ENCODE measurements around the gene CWC22.
A peak's percentile ranks its signal among the peaks of the same experiment; 100 is the strongest.

Gene CWC22

DNA sequence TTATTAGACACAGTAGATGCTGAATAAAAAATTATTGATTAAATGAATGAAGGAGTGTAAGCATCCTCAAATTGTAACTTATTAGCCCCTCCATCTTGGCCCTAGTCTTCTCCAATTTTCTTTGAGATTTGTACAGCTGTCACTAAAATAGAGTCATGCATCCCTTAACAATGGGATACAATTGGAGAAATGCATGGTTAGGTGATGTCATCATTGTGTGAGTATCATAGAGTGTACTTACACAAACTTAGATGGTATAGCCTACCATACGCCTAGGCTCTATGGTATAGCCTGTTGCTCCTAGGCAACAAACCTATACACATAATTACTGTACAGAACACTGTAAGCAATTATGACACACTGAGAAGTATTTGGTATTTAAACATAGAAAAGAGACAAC is 107.4 kb downstream of the CWC22 start:
- CTCF ChIA-PET = interaction anchor here (1.1 to 2.6 kb wide), 3 partner anchors 9 to 25 kb away, joined by 3 to 20 read pairs (median 3); no protein-coding TSS in a partner anchor
- no peak for DNase-seq (ENCODE audit: extremely low spot score)
- TF ChIP-seq, protein P1, sequence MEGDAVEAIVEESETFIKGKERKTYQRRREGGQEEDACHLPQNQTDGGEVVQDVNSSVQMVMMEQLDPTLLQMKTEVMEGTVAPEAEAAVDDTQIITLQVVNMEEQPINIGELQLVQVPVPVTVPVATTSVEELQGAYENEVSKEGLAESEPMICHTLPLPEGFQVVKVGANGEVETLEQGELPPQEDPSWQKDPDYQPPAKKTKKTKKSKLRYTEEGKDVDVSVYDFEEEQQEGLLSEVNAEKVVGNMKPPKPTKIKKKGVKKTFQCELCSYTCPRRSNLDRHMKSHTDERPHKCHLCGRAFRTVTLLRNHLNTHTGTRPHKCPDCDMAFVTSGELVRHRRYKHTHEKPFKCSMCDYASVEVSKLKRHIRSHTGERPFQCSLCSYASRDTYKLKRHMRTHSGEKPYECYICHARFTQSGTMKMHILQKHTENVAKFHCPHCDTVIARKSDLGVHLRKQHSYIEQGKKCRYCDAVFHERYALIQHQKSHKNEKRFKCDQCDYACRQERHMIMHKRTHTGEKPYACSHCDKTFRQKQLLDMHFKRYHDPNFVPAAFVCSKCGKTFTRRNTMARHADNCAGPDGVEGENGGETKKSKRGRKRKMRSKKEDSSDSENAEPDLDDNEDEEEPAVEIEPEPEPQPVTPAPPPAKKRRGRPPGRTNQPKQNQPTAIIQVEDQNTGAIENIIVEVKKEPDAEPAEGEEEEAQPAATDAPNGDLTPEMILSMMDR (IDR thresholded peaks at IDR 0.05; ENCODE audit: control extremely low read depth, extremely low read depth, low read depth, missing control alignments) = no peak
- POLR2A ChIA-PET = no interaction called here

DNA sequence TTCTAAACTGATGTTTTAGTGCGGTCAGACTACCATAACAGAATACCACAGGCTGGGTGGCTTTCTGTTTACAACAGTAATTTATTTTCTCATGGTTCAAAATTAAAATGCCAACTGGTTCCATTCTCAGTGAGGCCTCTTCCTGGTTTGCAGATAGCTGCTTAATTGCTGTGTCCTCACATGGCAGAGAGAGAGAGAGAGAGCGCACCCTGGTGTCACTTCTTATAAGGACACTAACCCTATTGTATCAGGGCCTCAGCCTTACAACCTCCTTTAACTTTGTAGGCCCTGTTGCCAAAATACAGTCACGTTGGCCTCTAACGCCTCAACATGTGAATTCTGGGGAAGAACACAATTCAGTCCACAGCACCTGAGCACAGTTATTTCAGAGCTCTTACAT is 108.2 kb downstream of the CWC22 start:
- TF ChIP-seq, protein P1 (IDR thresholded peaks at IDR 0.05; ENCODE audit: control extremely low read depth, extremely low read depth, low read depth, missing control alignments) = no peak
- peak; percentile 8 for DNase-seq (ENCODE audit: extremely low spot score)
- POLR2A ChIA-PET = no interaction called here
- CTCF ChIA-PET = interaction anchor here (1.0 to 2.6 kb wide), 3 partner anchors 8 to 25 kb away, joined by 3 to 20 read pairs (median 3); no protein-coding TSS in a partner anchor

Data from GM10248 (cell line).